NCI-H1694 (cell line): ENCODE results near the gene ELOA.
A peak's percentile ranks its signal among the peaks of the same experiment; 100 is the strongest.
"Not testable (repeated sequence)": the region's sequence is repeated elsewhere in the genome, so short reads cannot be mapped to it uniquely, and the experiment has no call there.

Source experiments
- DNase-seq: peaks from one replicate; lab custom pipeline; 2025; lab: John Stamatoyannopoulos, UW

Gene ELOA

DNA sequence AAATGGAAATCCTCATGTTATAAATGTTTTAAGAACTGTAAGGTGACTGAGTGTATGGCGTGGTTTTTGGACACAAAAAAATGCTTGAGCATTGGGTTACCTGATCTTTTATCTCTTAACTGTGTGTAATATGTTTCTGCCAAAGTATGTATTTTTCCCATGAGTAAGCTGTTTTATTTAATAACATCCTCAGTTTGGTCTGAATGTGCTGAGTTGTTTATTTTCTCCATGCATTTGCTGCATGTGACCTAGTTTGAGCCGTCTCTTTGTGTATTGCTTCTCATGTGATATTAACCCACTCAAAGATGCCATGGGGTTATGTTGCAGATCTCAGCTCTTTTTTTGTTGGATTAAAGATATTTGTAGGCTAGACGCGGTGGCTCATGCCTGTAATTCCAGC lies 41.6 kb downstream of the ELOA start:
- no peak for DNase-seq

DNA sequence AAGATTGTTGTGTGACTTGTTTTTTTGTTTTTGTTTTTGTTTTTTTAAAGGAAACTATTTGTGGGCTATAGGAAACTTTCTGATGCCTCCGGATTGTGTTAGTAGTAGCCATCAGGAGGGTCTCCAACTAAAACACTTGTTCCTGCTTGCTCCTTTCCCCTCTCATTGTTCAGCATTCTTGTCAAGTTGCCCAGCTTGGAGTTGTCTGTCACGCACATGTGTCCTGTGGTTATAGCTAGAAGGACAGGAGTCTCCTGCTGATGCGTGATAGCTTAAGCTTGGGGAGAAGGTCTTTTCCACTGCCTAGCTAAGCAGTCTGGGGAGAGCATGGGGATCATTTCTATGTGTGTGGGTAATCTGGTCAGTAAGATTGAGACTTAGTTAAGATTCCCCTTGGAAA lies 44.4 kb downstream of the ELOA start:
- DNase-seq = no peak

DNA sequence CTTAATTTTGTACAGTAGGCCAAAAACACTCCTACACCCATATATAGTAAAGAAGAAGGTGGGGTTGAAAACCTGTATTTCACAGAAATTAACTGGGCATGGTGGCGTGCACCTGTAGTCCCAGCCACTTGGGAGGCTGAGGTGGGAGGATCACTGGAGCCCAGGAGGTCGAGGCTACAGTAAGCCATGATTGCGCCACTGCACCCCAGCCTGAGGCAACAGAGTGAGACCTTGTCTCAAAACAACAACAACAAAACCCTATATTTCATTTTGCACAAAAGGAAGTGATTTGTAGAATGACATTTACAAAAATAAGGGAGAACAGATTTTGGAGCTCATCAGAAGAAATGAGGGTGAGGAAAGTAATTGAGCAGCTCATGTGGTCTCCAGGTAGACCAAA lies 45.4 kb downstream of the ELOA start:
- no peak for DNase-seq

DNA sequence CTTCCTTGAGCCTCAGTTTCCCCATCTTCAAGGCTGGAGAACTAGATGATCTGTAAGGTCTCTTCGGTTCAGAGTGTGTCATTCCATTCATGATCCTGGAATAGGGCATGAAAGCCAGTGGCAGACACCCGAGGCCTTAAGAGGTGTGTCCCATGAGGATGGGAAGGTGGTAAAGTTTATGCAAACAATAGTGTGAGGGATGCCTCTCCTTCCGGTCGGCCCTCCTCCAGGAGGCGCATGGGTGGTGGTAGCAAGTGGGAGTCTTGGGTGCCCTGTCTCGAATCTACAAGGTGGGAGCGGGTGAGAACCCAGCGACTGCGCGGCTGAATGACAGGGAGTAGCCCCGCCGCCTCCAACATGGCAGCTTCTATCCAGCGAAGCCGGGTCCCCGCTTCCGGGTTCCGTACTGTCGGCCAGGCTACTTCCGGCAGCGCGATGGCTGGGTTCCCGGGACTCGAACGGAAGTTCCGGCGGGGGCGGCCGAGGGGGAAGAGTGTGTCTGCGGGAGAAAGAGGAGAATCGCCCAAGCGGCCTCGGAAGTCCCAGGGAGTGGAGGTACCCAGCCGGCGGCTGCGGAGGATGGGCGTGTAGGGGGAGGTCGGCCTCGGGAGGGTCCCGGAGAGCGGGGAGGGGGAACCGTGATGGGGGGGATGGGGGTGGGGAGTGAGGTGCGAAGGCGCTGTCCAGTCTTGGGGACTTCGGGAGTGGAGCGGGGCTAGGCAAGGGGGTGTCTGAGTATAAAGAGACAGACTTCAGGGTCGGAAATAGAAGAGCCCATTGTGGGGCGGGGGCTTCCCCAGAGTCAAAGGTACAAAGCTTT lies 47.6 kb downstream of the ELOA start, which contains the start of gene LYPLA2:
Gene LYPLA2, plus strand, starts transcription at position 450 of the 820 bp plus-strand sequence. CDS start 1,538 bp downstream, outside the sequence.
- peak; percentile 51 for DNase-seq

DNA sequence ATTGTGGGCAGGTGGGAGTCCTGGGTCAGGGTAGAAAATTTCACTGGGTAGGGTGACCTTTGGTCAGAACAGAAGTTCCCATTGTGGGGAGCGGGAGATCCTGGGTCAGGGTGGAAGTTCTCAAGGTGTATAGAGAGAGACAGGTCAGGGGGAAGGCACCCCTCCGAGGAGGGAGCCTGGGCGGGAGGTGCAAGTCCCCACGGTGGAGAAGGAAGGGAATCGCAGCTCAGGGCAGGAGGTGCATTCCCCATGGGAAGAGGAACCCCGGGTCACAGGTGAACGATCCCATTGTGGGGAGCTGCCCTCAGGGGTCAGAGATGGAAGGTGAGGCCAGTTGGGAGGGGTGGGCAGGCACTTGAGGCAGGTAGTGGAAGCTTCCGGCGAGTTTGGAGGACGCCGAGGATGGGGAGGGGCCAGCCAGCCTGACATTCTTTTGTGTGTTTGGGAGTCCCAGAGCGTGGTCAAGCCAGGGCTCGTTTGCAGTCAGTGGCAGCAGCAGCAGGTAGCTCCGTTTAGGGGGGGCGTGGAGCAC lies 48.3 kb downstream of the ELOA start:
- no peak for DNase-seq

DNA sequence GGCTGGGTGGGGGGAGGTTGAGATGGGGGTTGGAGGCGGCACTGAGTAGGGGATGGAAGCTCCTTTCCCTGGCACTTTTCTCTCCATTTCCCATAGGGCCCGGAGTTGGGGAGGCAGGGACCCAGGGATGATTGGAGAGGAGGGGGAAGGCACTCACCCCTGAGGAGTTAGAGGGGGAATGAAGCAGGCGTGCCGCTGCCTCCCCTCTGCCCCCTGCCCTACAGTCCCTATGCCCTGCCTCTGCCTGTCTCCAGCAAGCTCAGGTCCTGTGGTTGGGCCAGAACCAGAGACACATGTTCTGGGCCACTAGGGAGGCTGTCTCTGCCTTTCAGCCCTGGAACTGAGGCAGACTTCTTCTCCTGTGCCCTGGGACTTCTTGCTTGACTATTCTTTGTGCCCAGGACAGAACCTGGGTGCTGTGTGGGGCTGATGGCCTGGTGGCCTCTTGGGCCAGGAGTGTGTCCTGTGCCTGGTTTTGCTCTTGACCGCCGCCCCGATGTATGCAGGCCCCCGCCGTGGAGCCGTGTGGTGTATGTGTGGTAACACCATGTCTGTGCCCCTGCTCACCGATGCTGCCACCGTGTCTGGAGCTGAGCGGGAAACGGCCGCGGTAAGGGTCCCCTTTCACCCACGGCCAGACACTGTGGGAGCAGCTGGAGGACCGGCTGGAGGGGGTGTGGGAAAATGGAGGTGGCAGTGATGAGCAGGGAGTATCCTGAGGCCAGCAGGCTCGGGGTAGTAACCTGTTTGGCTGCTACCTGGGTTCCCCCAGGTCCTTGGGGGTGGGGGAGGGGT lies 49.1 kb downstream of the ELOA start:
- no peak for DNase-seq

DNA sequence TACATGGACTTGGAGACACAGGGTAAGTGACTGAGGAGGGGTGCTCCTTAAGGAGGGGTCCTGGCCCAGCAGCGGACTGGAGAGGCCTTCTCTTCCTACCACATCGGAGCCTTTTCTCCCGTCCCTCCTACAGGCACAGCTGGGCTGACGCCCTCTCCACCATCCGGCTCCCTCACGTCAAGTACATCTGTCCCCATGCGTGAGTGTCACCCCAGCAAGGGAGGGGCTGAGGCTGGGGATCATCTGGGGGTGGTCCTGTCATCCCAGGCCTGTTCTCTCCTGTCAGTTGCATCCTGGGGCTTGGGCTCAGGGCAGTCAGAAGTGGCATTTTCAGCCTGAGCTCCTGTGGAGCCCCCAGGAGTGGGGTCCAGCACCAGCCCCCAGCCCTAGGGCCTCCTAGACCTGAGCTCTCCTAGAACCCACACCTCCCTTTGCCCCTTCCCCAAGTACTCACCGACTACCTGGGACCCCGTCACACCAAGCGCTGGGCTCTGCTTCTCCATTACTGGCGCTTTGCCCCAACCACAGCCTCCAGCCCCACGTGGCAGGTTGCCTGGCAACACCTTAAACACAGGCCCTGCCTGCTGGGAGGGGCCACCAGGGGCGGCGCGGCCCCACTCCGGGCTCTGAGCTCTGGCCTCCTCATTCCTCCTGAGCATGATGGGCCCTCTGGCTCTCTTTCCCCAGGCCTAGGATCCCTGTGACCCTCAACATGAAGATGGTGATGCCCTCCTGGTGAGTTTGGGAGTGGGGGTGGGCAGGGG lies 49.9 kb downstream of the ELOA start:
- no peak for DNase-seq

DNA sequence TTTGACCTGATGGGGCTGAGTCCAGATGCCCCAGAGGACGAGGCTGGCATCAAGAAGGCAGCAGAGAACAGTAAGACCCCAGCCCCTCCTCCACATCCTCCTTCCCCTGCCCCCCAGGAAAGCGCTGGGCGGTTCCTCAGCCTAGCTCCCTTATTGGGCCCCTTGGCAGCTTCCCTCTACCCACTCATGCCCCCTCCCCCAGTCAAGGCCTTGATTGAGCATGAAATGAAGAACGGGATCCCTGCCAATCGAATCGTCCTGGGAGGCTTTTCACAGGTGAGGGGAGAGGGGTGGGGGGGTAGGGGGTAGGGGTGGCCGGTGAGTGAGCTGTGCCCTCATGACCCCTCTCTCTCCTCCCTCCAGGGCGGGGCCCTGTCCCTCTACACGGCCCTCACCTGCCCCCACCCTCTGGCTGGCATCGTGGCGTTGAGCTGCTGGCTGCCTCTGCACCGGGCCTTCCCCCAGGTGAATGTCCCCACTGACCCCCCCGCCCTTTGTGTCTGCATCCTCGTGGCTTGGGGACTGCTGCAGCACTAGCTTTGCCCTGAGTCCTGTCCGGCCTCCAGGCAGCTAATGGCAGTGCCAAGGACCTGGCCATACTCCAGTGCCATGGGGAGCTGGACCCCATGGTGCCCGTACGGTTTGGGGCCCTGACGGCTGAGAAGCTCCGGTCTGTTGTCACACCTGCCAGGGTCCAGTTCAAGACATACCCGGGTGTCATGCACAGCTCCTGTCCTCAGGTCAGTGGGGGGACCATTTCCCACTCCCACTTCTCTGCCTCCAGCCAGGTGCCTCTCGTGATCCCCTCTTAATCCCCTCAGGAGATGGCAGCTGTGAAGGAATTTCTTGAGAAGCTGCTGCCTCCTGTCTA lies 50.8 kb downstream of the ELOA start:
- DNase-seq = no peak

DNA sequence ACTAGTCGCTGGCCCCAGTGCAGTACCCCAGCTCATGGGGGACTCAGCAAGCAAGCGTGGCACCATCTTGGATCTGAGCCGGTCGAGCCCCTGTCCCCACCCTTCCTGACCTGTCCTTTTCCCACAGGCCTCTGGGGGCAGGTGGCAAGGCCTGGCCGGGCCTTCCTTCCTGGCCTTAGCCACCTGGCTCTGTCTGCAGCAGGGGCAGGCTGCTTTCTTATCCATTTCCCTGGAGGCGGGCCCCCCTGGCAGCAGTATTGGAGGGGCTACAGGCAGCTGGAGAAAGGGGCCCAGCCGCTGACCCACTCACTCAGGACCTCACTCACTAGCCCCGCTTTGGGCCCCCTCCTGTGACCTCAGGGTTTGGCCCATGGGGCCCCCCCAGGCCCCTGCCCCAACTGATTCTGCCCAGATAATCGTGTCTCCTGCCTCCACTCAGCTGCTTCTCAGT lies 51.5 kb downstream of the ELOA start:
- not testable (repeated sequence) for DNase-seq

DNA sequence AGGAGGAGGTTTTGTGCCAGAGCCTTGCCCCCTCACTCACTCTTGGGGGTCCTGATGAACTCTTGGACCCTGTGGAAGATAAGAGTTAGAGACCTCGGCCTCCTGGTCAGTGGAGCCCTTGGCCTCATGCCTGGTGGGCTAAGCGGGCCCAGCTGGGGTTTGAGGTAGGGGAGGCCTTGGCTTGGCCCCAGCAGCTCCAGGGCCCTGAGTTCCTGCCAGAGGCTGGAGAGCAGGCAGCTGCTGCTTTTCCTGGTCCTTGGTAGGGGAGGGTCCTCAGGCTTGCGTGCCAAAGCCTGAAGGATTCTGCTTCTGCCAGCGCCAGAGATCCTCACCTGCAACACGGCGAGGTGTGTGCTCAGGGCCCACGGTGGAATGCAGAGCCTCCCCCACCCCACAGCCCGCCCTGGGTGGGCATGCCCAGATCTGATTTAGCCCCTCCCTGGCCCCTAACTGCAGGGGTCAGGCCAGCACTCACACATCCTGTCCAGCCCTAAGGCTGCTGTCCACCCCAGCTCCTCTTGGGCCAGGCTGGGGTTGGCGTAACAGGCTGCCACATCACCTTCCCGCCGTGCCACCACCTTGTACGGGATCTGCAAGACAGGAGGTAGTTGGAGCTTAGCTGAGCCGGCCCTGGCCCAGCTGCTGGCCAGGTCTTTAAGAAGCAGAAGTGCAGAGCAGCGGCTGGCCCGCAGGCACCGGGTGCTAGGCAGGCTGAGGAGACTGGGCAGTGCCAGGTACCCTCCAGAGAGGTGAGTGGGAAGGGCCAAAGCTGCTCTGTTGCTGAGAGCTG lies 52.6 kb downstream of the ELOA start:
- DNase-seq = no peak

DNA sequence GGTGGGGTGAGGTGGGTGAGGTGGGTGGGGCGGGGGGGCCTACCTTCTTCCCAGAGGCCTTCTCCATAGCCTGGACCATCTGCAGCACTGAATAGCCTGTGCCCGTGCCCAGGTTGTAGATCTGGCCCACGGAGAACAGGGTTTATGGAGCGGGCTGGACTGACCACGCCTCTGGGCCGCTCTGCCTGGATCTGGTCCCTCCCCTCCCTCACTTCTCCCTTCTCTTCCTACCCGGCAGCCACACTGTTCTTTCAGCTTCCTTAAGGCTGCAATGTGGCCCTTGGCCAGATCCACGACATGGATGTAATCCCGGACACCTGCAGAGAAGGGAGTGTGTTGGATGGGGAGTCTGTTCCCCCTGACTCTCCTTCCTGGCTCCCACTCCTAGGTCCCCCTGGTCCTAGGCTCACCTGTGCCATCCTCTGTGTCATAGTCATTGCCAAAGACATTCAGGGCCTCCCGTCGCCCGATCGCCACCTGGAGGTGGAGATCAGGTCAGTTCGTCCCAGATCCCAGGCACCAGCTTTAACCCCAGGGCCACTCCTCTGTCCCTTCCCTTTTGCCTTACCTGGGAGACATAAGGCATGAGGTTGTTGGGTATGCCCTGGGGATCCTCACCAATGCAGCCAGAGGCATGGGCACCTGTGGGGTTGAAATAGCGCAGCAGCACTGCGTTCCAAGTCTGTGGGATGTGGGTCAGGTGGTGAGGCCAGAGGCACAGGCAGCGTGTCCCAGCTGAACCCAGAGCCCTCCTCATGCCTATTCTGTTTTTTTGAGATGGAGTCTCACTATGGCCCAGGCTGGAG lies 53.4 kb downstream of the ELOA start:
- no peak for DNase-seq

DNA sequence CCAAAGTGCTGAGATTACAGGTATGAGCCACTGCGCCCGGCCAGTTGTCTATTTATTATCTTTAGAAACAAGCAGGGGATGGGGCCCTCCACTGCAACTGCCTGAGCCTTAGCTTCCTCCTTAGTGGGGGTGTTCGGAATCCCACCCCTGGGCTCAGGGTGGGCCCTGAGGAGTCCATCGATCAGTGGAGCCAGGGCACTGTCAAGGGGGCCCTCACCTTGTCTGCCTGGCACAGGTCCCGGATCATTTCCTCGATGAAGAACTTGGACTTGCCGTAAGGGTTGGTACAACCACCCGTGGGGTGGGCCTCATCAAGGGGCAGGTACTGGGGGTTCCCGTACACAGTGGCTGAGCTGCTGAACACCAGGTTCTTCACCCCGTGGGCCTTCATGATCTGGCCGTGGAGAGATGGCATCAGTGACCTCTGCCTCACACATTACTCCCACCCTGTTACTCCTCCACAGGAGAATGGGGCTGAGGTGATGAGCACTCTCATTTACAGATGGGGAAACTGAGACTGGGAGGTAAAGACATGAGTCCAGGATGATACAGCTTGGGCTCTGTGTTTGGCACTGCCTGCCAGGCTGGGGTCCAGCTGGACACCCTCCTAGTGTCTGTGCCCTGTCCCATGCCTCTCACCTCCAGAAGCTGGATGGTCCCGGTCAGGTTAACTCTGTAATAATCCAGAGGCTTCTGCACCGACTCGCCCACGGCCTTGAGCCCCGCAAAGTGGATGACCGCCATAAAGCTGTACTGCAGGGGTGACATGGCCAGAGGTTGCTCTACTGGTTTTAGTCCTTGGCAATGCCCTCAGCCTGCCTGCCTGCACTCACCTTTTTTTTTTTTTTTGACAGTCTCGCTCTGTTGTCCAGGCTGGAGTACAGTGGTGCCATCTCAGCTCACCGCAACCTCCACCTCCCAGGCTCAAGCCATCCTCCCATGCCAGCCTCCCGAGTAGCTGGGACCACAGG lies 54.5 kb downstream of the ELOA start:
- no peak for DNase-seq

DNA sequence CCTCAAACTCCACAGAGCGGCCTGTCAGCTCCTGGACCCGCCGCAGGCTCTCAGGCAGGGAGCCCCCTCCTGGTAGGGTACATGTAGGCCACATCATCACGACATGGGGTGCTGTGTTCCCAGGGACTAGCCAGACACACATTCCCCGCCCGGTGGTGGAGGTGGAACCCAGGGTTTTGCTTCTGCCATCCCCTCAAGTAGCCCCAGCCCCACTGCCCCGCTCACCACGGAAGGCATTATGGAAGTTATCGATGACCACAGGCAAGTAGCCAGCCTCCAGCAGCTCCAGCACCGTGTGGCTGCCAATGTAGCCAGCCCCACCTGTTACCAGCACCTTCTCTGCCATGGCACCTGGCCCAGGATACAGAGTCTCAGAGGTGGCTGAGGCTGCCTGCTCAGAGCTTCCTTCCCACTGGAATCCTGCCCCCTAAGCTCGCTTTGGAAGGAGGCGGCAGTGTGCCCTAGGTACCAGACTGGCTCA lies 55.4 kb downstream of the ELOA start:
- DNase-seq = no peak

DNA sequence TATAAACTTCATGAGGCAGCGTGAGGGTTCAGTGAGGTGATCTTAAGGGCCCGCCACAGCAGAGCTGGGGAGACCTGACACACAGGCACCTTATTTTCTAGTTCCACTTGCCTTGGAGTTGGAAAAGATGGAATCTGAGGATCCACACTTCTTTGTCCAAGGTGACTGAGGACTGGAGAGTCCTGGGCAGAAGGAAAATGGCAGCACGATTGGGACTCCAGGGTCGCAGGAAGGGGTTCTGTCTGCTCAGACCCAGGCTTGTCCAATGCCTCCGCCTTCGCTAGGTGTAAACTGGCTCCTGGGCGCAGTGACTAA lies 55.9 kb downstream of the ELOA start:
- DNase-seq = no peak

DNA sequence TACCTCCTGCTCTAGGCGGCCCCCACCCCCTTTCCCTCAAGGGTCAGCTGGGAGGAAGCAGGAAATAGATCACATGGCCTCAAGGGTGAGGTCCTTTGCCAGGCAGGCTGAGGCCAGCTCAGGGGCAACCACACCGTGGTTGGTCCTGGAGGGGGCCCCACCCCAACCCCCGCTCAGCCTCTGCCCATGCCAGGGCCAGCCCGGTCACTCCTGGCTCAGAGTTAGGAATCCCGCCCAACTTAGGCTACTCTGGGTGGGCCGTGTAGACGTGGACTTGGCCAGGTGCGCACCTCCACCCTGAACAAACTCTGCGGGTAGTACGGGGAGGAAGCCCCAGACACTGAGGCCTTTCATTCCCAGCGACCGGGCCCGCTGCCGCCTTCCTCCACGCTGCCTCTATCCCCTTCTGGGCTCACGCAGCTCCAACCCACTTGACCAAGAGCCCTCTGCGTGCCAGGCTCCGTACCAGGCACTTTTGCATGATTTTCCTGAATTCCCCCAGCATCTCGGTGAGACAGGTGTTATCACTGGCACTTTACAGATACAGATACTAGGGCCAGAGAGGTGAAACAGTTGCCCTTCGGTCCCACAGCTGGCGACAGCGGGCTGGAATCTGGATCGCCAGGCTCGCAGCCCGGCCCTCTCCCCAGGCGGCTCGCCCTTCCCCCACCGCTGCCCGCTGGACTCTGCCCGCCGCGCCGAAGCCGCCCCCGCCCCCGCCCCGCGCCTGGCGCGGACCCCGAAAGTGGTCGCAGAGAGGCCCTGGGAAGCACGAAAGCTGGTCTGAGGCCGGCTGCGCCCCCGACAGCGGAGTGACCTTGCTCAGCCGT lies 56.5 kb downstream of the ELOA start:
- no peak for DNase-seq

DNA sequence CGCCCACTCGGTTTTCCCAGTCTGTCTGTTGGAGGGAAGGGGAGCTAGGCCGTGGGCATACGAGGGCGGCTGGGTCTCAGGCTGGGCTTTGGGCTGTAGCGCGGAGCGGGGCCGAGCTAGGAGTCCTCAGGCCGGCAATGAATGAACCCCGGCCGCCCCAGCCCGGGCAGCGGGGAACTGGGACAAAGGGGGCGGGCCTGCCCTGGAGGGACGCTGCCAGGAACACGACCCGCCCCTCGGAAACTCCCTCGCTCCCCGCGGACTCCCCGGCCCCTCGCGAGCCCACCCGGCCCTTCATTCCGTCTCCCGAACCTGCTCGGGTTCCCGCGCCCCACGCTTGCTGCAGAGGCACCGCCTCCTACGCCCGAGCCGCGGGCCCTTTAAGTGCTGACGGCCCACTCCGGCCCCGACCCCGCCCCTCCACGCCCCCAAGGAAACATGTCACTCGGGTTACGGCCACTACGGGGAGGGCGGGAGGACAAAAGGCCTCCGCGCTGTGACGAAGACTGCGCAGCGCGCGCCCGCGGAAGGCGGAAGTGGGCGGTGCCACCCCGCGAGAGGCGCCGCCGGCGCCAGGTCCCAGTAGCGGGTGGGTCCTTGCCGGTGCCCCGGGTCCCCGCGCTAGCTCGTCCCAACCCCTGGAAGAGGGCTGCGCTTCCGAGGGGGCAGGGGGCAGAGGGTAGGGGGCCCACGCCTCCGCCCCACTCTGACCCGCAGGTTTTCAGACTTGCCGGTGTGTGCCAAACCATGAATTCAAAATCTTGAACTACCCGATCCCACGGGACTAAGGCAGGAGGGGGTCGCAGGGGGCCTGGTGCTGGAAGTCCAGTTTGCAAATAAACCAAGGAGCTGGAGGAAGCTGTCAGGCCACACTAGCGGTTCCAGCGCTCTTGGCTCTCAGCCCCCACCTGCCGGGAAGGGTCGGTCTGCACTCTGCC lies 57.4 kb downstream of the ELOA start, which contains the start of gene GALE:
Gene GALE, minus strand, starts transcription at position 355 of the 938 bp plus-strand sequence. CDS start 1,747 bp downstream, outside the sequence.
- DNase-seq = peak; percentile 68
